HG03045 (cell line): ENCODE measurements around the gene SYNDIG1L.

ENCODE experiments used
- ATAC-seq: cut with Tn5 transposase; IDR thresholded peaks from one replicate; pipeline ENCODE4 v1.9.1; 2021; ENCODE audit warnings: mild to moderate bottlenecking, moderate library complexity; ENCODE audit not compliant: unreplicated experiment

The SYNDIG1L gene

GRCh38 chr14:74364271-74364880, 61.6 kb downstream of the SYNDIG1L start:
- no peak for ATAC-seq

GRCh38 chr14:74362361-74362915, 63.6 kb downstream of the SYNDIG1L start:
- ATAC-seq: no peak

DNA sequence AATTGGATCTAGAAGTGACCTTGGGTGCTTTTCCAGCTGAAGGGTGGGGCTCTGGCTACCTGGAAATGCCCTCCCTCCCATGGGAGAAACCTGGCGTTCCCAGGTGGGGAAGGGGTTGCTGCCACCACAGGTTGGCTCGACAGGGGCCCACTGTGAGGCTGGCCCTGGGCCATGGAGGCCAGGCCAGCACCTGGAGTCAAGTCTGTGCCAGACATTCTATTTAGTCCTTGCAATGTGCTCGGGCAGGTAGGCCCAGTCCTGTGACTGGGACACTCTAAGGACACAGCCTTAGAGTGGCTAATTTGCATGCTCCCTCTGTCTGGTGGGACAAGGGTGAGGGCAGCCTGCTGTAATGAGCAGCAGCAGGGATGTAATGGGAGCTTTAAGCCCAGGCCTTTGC, 65.8 kb downstream of the SYNDIG1L start:
- no peak for ATAC-seq

DNA sequence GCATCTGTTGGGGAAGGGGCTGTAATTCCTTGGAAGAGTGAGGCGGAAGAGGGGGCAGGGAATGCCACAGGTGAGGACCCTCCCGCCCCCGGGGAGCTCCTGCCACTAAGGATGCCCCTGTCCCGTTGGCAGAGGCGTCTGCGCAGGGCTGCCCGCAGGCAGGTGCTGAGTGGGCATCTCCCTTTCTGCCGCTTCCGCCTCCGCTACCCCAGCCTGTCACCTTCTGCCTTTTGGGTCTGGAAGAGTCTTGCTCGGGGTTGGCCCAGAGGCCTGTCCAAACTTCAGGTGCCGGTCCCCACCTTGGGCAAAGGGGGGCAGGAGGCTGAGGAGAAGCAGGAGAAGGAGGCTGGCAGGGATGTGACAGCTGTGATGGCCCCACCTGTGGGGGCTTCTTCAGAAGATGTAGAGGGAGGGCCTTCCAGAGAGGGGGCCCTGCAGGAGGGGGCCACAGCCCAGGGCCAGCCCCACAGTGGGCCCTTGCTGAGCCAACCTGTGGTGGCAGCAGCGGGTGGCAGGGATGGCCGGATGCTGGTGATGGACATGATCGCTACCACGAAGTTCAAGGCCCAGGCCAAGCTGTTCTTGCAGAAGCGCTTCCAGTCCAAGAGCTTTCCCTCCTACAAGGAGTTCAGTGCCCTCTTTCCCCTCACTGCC, 67.7 kb downstream of the SYNDIG1L start:
- ATAC-seq: no peak

DNA sequence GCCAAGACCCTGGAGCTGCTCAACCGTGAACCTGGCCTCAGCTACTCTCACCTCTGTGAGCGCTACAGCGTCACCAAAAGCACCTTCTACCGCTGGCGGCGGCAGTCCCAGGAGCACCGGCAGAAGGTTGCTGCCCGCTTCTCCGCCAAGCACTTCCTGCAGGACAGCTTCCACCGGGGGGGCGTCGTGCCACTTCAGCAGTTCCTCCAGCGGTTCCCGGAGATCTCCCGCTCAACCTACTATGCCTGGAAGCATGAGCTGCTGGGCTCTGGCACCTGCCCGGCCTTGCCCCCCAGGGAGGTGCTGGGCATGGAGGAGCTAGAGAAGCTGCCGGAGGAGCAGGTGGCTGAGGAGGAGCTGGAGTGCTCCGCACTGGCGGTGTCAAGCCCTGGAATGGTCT, 68.4 kb downstream of the SYNDIG1L start:
- no peak for ATAC-seq

- no peak for ATAC-seq
Observed at GRCh38 chr14:74356892-74357575, 69.0 kb downstream of the SYNDIG1L start.
